Measurements from ENCODE around the gene ZNF343. TPM values are rescaled to one million over a fixed set of nuclear protein-coding genes. Genes with fewer than 3 reads are reported as not detected.

ZNF343 gene
- total RNA-seq (10 to 100 TPM in 4 of 5 experiments, 1 to 10 TPM in 1; 7.5 to 14.4 (median 11.8) TPM), polyA plus RNA-seq (1 to 10 TPM; 3.7 to 8.8 TPM), total RNA-seq (12.2 reads per million, percentile 40 among the genes with 10 or more reads in this experiment)

DNA sequence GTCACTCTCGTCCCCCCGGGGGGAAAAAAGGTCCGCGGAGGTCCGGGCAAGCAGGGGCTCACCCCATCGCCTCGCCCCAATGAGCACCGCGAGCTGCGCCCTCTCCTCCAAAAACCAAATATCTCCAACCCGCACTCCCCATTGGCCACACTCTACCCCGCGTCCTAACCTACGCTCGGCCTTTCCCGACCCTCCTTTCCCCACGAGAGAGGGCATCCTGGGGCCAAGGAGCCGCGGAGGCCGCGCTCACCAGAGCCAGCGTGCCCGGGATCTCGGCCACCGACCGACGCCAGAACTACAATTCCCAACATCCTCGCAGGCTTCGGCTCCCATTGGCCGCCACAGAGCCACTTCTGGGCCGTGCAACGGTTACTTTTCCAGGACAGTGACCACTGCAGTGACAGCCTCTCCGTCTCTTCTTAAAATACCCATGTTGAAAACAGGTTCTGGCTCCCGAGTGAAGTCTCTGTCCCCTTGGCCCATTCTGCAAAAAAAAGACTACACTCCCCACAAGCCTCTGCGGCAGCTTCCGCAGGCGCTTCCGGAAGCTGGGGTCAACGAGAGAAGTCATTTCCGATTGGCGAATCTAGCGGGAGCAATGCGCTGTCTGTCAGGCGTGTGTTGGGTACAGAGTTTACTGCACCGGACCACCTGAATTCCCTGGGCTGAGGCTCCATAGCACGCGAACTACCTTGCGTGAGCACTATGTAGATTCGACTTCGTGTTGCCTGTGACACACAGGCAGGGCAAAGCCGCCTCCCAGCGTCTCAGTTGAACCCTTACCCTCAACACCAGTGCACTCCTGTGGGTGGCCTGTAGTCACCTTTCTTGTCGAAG is at the start of gene ZNF343:
Gene ZNF343, minus strand, starts transcription at position 285 of the 837 bp plus-strand sequence. CDS start 15,020 bp downstream, outside the sequence.
- H3K9me3 ChIP-seq (ENCODE audit: control insufficient read depth in 2 of 3, low read length in 3 of 3), result no peaks in the 10 kb centered on the region
- Mint-ChIP-seq H3K4me3 (peak within 1 kb of the TSS; percentile 92 to 100 (median 98)), H3K27me3 (peaks cover 8 to 28% (median 12%) of the 10 kb centered on the region in 5 donors), H3K9me3 (no peaks in the 10 kb centered on the region), H3K27ac (peak within 1 kb of the TSS; percentile 90 to 99 (median 98)), H3K36me3 (peaks cover 0 to 10% (median 4%) of the 10 kb centered on the region in 5 donors), H3K4me1 (peaks cover 11 to 30% (median 25%) of the 10 kb centered on the region in 7 donors)
- H3K4me3 ChIP-seq (ENCODE audit: low read length), result peak within 1 kb of the TSS; percentile 97
- H3K27ac ChIP-seq (ENCODE audit: low read depth, low read length), result peak within 1 kb of the TSS; percentile 84
- ATAC-seq (peak; percentile 97), DNase-seq (peak; percentile 61 to 84 (median 82))
- peaks cover 6 to 7% of the 10 kb centered on the region in 2 donors for H3K4me1 ChIP-seq (ENCODE audit: control insufficient read depth in 2 of 2, insufficient read depth in 2 of 2, low read length in 2 of 2)
- no peaks in the 10 kb centered on the region for H3K27me3 ChIP-seq (ENCODE audit: control insufficient read depth in 2 of 2, insufficient read depth in 2 of 2, low read length in 2 of 2)
- H3K36me3 ChIP-seq (ENCODE audit: control insufficient read depth in 2 of 3, insufficient read depth in 3 of 3, low read length in 3 of 3), result peaks cover 0 to 5% (median 0%) of the 10 kb centered on the region in 3 experiments
- ChIA-PET CTCF (interaction anchor here (8.7 kb wide), 1 partner anchor 13 kb away, joined by 51 read pairs; no protein-coding TSS in a partner anchor), POLR2A (interaction anchor here (0.7 to 3.7 kb wide), 6 partner anchors 11 to 143 kb away, joined by 3 to 35 read pairs (median 4); partner anchors contain the start of genes NOP56 and SNRPB)
- intact Hi-C loops (cut with micrococcal nuclease), result loop anchor here (1.0 to 2.0 kb wide), 5 partner anchors 15 to 1966 kb away; partner anchors contain the start of genes SNRPB (in 2 of the 2), CSNK2A1 (in 1 of the 2), NOP56 (in 1 of the 2) and PCED1A (in 1 of the 2)

DNA sequence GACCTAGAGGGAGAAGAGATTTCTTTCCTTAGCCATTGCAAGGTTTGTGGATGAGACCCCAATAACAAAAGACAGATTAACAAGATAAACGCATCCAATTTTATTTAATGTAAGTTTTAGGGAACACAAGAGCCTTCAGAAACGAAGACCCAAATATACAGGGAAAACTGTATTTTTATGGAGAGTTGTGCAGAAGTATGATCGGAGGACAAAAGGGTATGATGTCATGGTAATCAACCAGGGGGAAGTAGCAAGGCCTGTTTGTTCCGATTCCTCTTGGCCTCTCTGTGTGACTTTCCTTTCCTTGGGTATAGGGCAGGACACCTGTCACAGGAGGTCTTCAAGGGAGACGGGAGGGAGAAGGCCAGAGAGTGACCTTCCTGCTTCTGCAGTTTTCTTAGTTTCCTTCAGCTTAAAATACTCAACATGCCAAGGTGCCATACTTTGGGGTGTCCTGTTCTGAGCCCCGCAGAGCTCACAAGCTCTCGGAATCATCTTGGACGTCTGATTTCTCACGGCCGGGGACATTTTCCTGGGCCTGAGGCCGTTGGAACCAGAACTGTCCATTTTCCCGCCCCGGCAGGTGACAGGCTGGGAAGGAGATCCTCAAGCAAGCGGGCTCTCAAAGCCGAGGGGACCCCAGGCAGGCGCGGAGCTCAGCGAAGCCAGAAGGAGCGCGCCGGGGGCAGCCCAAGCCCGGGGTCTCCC is 49.3 kb upstream of the ZNF343 start:
- POLR2A ChIA-PET, result interaction anchor here (1.1 kb wide), 1 partner anchor 28 kb away, joined by 3 read pairs; no protein-coding TSS in a partner anchor

DNA sequence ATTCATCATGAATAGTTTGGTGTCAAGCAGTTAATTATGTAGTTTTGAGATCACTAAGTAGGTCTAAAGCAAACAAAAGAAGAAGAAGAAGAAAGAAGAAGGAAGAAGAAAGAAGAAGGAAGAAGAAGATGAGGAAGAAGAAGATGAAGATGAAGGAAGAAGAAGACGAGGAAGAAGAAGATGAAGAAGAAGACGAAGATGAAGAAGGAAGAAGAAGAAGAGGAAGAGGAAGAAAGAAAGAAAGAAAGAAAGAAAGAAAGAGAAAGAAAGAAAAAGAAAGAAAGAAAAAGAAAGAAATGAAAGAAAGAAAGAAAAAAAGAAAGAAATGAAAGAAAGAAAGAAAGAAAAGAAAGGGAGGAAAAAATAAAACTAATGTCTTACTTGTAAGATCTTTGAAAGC is 36.9 kb upstream of the ZNF343 start:
- Histone ChIP-seq H3K27me3 (ENCODE audit: control insufficient read depth in 2 of 2, insufficient read depth in 2 of 2, low read length in 2 of 2) (no peaks in the 10 kb centered on the region), H3K27ac (ENCODE audit: low read depth, low read length) (no peak overlapping the region), H3K4me1 (ENCODE audit: control insufficient read depth in 2 of 2, insufficient read depth in 2 of 2, low read length in 2 of 2) (no peaks in the 10 kb centered on the region), H3K36me3 (ENCODE audit: control insufficient read depth in 2 of 3, insufficient read depth in 3 of 3, low read length in 3 of 3) (no peaks in the 10 kb centered on the region), H3K4me3 (ENCODE audit: low read length) (no peak overlapping the region), H3K9me3 (ENCODE audit: control insufficient read depth in 2 of 3, low read length in 3 of 3) (no peaks in the 10 kb centered on the region)
- no peaks in the 10 kb centered on the region for H3K9me3 Mint-ChIP-seq
- H3K27me3 Mint-ChIP-seq, result peaks cover 9 to 53% (median 43%) of the 10 kb centered on the region in 5 donors
- no peaks in the 10 kb centered on the region for H3K4me1 Mint-ChIP-seq
- no peak overlapping the region for H3K4me3 Mint-ChIP-seq
- POLR2A ChIA-PET, result no interaction called here
- H3K27ac Mint-ChIP-seq, result no peak overlapping the region
- intact Hi-C loops (cut with micrococcal nuclease), result no loop called here
- H3K36me3 Mint-ChIP-seq, result no peaks in the 10 kb centered on the region
- ATAC-seq (no peak), DNase-seq (no peak)
- CTCF ChIA-PET, result no interaction called here

More for the DNA sequence above, 49.3 kb upstream of the ZNF343 start:
- Histone ChIP-seq H3K4me1 (ENCODE audit: control insufficient read depth in 2 of 2, insufficient read depth in 2 of 2, low read length in 2 of 2) (no peaks in the 10 kb centered on the region), H3K9me3 (ENCODE audit: control insufficient read depth in 2 of 3, low read length in 3 of 3) (no peaks in the 10 kb centered on the region), H3K36me3 (ENCODE audit: control insufficient read depth in 2 of 3, insufficient read depth in 3 of 3, low read length in 3 of 3) (no peaks in the 10 kb centered on the region), H3K27me3 (ENCODE audit: control insufficient read depth in 2 of 2, insufficient read depth in 2 of 2, low read length in 2 of 2) (peaks cover 0 to 9% of the 10 kb centered on the region in 2 donors), H3K27ac (ENCODE audit: low read depth, low read length) (no peak overlapping the region), H3K4me3 (ENCODE audit: low read length) (no peak overlapping the region)
- CTCF ChIA-PET, result no interaction called here
- DNase-seq (no peak), ATAC-seq (no peak)
- Mint-ChIP-seq H3K27me3 (peaks cover 46 to 69% (median 62%) of the 10 kb centered on the region in 5 donors), H3K36me3 (peaks cover 0 to 4% (median 0%) of the 10 kb centered on the region in 5 donors), H3K4me3 (peak overlapping the region in 7 of 10 donors; percentile 28 to 64 (median 51)), H3K27ac (no peak overlapping the region), H3K9me3 (no peaks in the 10 kb centered on the region), H3K4me1 (peaks cover 0 to 9% (median 6%) of the 10 kb centered on the region in 7 donors)
- intact Hi-C loops (cut with micrococcal nuclease), result no loop called here

DNA sequence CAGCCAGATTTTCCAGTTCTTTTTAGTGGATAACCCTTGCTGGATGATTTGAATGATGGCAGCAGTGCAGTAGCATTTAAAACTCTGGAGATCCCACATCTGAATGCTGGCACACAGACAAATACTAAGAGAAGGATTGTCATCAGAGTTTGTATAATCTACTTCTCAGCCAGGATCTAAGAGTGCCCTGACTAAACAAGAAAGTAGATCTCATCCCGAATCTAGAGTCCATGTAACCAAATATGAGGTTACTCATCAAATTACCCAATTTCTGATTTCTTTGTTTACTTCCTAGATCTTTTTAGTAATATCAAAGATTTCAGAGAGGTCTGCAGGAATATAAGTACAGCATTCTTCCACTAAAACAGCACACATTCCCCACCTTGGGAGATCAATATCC is 35.5 kb upstream of the ZNF343 start:
- no peak overlapping the region for H3K27ac Mint-ChIP-seq
- no peak for ATAC-seq
- no peak overlapping the region for H3K4me3 Mint-ChIP-seq
- no peak overlapping the region for H3K4me3 ChIP-seq (ENCODE audit: low read length)
- POLR2A ChIA-PET, result no interaction called here
- H3K36me3 ChIP-seq (ENCODE audit: control insufficient read depth in 2 of 3, insufficient read depth in 3 of 3, low read length in 3 of 3), result no peaks in the 10 kb centered on the region
- no peaks in the 10 kb centered on the region for H3K36me3 Mint-ChIP-seq
- H3K27me3 Mint-ChIP-seq, result peaks cover 9 to 50% (median 40%) of the 10 kb centered on the region in 5 donors
- DNase-seq, result no peak
- H3K4me1 ChIP-seq (ENCODE audit: control insufficient read depth in 2 of 2, insufficient read depth in 2 of 2, low read length in 2 of 2), result no peaks in the 10 kb centered on the region
- H3K4me1 Mint-ChIP-seq, result no peaks in the 10 kb centered on the region
- no peak overlapping the region for H3K27ac ChIP-seq (ENCODE audit: low read depth, low read length)
- H3K9me3 Mint-ChIP-seq, result no peaks in the 10 kb centered on the region
- CTCF ChIA-PET, result no interaction called here
- H3K27me3 ChIP-seq (ENCODE audit: control insufficient read depth in 2 of 2, insufficient read depth in 2 of 2, low read length in 2 of 2), result no peaks in the 10 kb centered on the region
- intact Hi-C loops (cut with micrococcal nuclease), result no loop called here
- H3K9me3 ChIP-seq (ENCODE audit: control insufficient read depth in 2 of 3, low read length in 3 of 3), result no peaks in the 10 kb centered on the region

DNA sequence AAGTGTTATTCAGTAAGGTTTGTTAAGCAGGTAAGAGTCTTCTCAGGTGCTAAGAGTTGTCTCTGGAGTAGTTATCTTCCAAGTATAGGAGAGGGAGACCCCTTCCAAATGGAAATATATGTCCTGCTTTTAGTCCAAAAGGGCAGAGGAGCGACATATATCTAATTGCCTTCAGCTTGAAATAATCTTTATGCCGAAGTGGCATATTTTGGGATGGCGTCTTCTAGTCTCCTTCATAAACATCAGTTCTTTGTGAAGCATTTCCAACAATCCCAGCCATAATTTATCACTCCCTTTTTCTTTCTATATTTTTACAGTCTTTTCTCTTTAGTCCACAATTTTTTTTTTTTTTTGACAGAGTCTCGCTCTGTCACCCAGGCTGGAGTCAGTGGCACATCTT is 33.6 kb upstream of the ZNF343 start:
- POLR2A ChIA-PET, result interaction anchor here (0.5 kb wide), 1 partner anchor 63 kb away, joined by 3 read pairs; no protein-coding TSS in a partner anchor
- H3K4me1 Mint-ChIP-seq, result no peaks in the 10 kb centered on the region
- Histone ChIP-seq H3K9me3 (ENCODE audit: control insufficient read depth in 2 of 3, low read length in 3 of 3) (no peaks in the 10 kb centered on the region), H3K36me3 (ENCODE audit: control insufficient read depth in 2 of 3, insufficient read depth in 3 of 3, low read length in 3 of 3) (no peaks in the 10 kb centered on the region), H3K4me1 (ENCODE audit: control insufficient read depth in 2 of 2, insufficient read depth in 2 of 2, low read length in 2 of 2) (no peaks in the 10 kb centered on the region), H3K27ac (ENCODE audit: low read depth, low read length) (no peak overlapping the region), H3K4me3 (ENCODE audit: low read length) (no peak overlapping the region), H3K27me3 (ENCODE audit: control insufficient read depth in 2 of 2, insufficient read depth in 2 of 2, low read length in 2 of 2) (no peaks in the 10 kb centered on the region)
- DNase-seq (no peak), ATAC-seq (no peak)
- H3K9me3 Mint-ChIP-seq, result no peaks in the 10 kb centered on the region
- intact Hi-C loops (cut with micrococcal nuclease), result no loop called here
- H3K27ac Mint-ChIP-seq, result no peak overlapping the region
- no peaks in the 10 kb centered on the region for H3K36me3 Mint-ChIP-seq
- H3K4me3 Mint-ChIP-seq, result no peak overlapping the region
- CTCF ChIA-PET, result no interaction called here
- peaks cover 24 to 60% (median 45%) of the 10 kb centered on the region in 5 donors for H3K27me3 Mint-ChIP-seq

DNA sequence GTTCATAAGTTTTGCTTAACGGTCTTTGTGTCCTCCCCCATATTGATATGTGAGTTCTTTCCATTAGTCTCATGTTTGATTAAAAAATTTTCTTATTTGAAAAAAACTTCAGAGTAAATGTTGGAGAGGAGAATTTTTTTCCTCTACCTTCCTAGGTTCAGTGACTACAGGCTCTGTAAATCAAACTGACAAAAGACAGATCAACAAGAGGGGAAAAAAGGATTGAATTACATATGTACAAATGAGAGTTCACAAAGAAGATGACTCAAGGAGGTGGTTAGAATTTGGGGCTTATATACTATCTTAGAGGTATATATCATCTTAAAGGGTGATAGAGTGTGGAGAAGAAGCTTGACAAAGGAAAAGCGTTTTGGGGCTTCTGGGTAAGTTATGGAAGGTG is 33.2 kb upstream of the ZNF343 start:
- H3K27ac Mint-ChIP-seq, result no peak overlapping the region
- Histone ChIP-seq H3K27me3 (ENCODE audit: control insufficient read depth in 2 of 2, insufficient read depth in 2 of 2, low read length in 2 of 2) (no peaks in the 10 kb centered on the region), H3K4me3 (ENCODE audit: low read length) (no peak overlapping the region), H3K27ac (ENCODE audit: low read depth, low read length) (no peak overlapping the region), H3K36me3 (ENCODE audit: control insufficient read depth in 2 of 3, insufficient read depth in 3 of 3, low read length in 3 of 3) (no peaks in the 10 kb centered on the region), H3K4me1 (ENCODE audit: control insufficient read depth in 2 of 2, insufficient read depth in 2 of 2, low read length in 2 of 2) (no peaks in the 10 kb centered on the region), H3K9me3 (ENCODE audit: control insufficient read depth in 2 of 3, low read length in 3 of 3) (no peaks in the 10 kb centered on the region)
- DNase-seq (no peak), ATAC-seq (no peak)
- no peaks in the 10 kb centered on the region for H3K4me1 Mint-ChIP-seq
- CTCF ChIA-PET, result interaction anchor here (0.7 kb wide), 1 partner anchor 678 kb away, joined by 4 read pairs; no protein-coding TSS in a partner anchor
- no peak overlapping the region for H3K4me3 Mint-ChIP-seq
- H3K27me3 Mint-ChIP-seq, result peaks cover 28 to 64% (median 45%) of the 10 kb centered on the region in 5 donors
- POLR2A ChIA-PET, result interaction anchor here (0.5 kb wide), 1 partner anchor 63 kb away, joined by 3 read pairs; no protein-coding TSS in a partner anchor
- no peaks in the 10 kb centered on the region for H3K9me3 Mint-ChIP-seq
- intact Hi-C loops (cut with micrococcal nuclease), result no loop called here
- H3K36me3 Mint-ChIP-seq, result no peaks in the 10 kb centered on the region

Measured in naive thymus-derived CD4-positive, alpha-beta T cell (primary cell).